ENCODE data around the gene CD209.

DNA sequence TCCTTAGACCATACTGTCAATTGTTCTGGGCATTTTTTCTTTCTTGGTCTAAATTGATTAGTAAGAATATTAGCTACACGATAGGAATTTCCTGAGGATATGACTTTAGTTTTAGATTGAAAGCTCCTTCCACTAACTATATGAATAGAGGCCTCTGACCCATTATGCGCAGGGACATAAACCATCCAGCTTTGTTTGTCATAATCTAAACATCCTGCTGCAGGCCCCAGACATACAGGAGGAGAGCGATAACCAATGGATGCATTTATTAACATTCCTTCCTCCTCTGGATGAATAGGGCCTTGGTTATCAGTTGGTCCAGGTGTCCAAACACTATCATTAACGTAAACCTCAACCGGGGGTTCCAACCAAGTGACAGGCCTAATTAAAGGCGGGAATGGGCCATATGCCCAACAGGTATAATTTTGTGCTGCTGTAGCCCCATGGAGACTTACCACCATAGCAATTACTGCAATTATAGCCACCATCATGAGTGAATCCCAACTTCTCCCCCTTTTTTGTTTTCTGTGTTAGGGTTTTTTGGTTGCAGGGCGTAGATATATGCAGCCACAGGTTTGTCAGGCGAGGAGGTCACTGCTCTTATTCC, 48.3 kb upstream of the CD209 start:
- no peak for TF ChIP-seq EZH2 (IDR thresholded peaks at IDR 0.05; ENCODE audit: borderline replicate concordance, low read length)
- no peak for TF ChIP-seq CTCF (conservative IDR thresholded peaks at IDR 0.05 in 1 of 2, IDR thresholded peaks at IDR 0.05 in 1 of 2; ENCODE audit: extremely low read depth in 1 of 2, insufficient read depth in 1 of 2, low read depth in 1 of 2, low read length in 2 of 2)

All from mammary epithelial cell (primary cell).